ENCODE results near the gene TMTC1. TPM values are rescaled to one million over a fixed set of nuclear protein-coding genes. Genes with fewer than 3 reads are reported as not detected.

The TMTC1 gene
- total and polyA plus RNA-seq, 8 donors: 0.85 to 37.7 (median 1.9) TPM

GRCh38 chr12:29714966-29715365 is 68.8 kb downstream of the TMTC1 start:
- Histone ChIP-seq H3K4me1 (peaks cover 0 to 4% of the 10 kb centered on the region in 2 donors), H3K4me3 (no peak overlapping the region), H3K36me3 (no peaks in the 10 kb centered on the region), H3K27ac (no peak overlapping the region), H3K9me3 (no peaks in the 10 kb centered on the region), H3K27me3 (no peaks in the 10 kb centered on the region)
- TF ChIP-seq CTCF (IDR thresholded peaks at IDR 0.05): no peak
- no peak for ATAC-seq
- intact Hi-C loops (cut with DNase I): no loop called here
- no peak for DNase-seq

- ATAC-seq (no peak), DNase-seq (no peak)
- no peak for TF ChIP-seq CTCF (IDR thresholded peaks at IDR 0.05)
- H3K36me3 ChIP-seq: no peaks in the 10 kb centered on the region
- H3K4me1 ChIP-seq: peaks cover 0 to 4% of the 10 kb centered on the region in 2 donors
- H3K27me3 ChIP-seq: no peaks in the 10 kb centered on the region
- intact Hi-C loops (cut with DNase I): no loop called here
- H3K27ac ChIP-seq: no peak overlapping the region
- H3K9me3 ChIP-seq: no peaks in the 10 kb centered on the region
- H3K4me3 ChIP-seq: no peak overlapping the region
These were observed 70.0 kb downstream of the TMTC1 start for GRCh38 chr12:29713729-29714128.

- DNase-seq: no peak
- no peak for TF ChIP-seq CTCF (IDR thresholded peaks at IDR 0.05)
- H3K36me3 ChIP-seq: no peaks in the 10 kb centered on the region
These were observed 72.4 kb downstream of the TMTC1 start for GRCh38 chr12:29711381-29711780.

GRCh38 chr12:29710104-29710503 is 73.6 kb downstream of the TMTC1 start:
- no peak for TF ChIP-seq CTCF (IDR thresholded peaks at IDR 0.05)
- ATAC-seq (no peak), DNase-seq (peak in 2 of 4 donors; percentile 29 to 68)
- Histone ChIP-seq H3K27ac (no peak overlapping the region), H3K4me3 (no peak overlapping the region), H3K9me3 (no peaks in the 10 kb centered on the region), H3K36me3 (no peaks in the 10 kb centered on the region), H3K4me1 (peaks cover 0 to 4% of the 10 kb centered on the region in 2 donors), H3K27me3 (no peaks in the 10 kb centered on the region)
- intact Hi-C loops (cut with DNase I): no loop called here

More at GRCh38 chr12:29711381-29711780, 72.4 kb downstream of the TMTC1 start:
- H3K27ac ChIP-seq: no peak overlapping the region
- H3K4me1 ChIP-seq: peaks cover 0 to 4% of the 10 kb centered on the region in 2 donors
- ATAC-seq: no peak
- H3K27me3 ChIP-seq: no peaks in the 10 kb centered on the region
- no peak overlapping the region for H3K4me3 ChIP-seq
- intact Hi-C loops (cut with DNase I): no loop called here
- no peaks in the 10 kb centered on the region for H3K9me3 ChIP-seq

GRCh38 chr12:29709496-29710040 is 74.2 kb downstream of the TMTC1 start:
- Histone ChIP-seq H3K4me3 (no peak overlapping the region), H3K27ac (no peak overlapping the region), H3K36me3 (no peaks in the 10 kb centered on the region), H3K27me3 (no peaks in the 10 kb centered on the region), H3K9me3 (no peaks in the 10 kb centered on the region), H3K4me1 (peaks cover 0 to 4% of the 10 kb centered on the region in 2 donors)
- no peak for TF ChIP-seq CTCF (IDR thresholded peaks at IDR 0.05)
- no peak for DNase-seq
- no peak for ATAC-seq
- intact Hi-C loops (cut with DNase I): no loop called here
